Measurements from ENCODE around the gene CYBRD1. TPM values are rescaled to one million over a fixed set of nuclear protein-coding genes. Genes with fewer than 3 reads are reported as not detected.

The CYBRD1 gene
- total RNA-seq, 1 experiment from 2014 or later, result 9.7 TPM

DNA sequence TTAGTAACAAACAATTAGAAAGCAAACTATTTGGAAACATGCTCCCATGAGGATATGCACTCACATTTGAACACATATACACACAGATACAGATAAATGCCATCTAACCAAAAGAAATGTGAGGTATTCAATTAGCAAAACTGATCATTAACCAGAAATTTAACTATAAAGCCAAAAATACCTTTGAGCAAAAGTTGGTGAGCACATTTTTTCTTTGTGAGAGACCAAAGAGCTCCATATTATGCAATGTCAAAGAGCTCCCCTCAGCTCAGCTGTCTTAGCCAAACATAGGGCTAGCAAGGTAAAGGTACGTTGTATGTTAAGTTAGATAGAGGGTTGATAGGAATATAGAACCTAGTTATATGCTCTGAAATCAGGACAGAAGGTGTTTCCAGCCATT lies 43.8 kb downstream of the CYBRD1 start:
- intact Hi-C loops (cut with micrococcal nuclease; ENCODE audit: unreplicated experiment), result no loop called here
- H3K36me3 ChIP-seq (ENCODE audit: control insufficient read depth, insufficient read depth, low read length), result no peaks in the 10 kb centered on the region
- no peaks in the 10 kb centered on the region for H3K9me3 ChIP-seq
- no peak for DNase-seq
- BruUV-seq (replicated peaks), result no TSS peak
- Mint-ChIP-seq H3K9me3 (ENCODE audit: unreplicated experiment) (peaks cover 10% of the 10 kb centered on the region), H3K27me3 (ENCODE audit: insufficient read depth, unreplicated experiment) (peaks cover 7% of the 10 kb centered on the region), H3K27ac (ENCODE audit: unreplicated experiment) (no peak overlapping the region), H3K36me3 (ENCODE audit: insufficient read depth, unreplicated experiment) (no peaks in the 10 kb centered on the region), H3K4me1 (ENCODE audit: low read depth, unreplicated experiment) (no peaks in the 10 kb centered on the region), H3K4me3 (ENCODE audit: unreplicated experiment) (no peak overlapping the region)
- TF ChIP-seq, protein P1, sequence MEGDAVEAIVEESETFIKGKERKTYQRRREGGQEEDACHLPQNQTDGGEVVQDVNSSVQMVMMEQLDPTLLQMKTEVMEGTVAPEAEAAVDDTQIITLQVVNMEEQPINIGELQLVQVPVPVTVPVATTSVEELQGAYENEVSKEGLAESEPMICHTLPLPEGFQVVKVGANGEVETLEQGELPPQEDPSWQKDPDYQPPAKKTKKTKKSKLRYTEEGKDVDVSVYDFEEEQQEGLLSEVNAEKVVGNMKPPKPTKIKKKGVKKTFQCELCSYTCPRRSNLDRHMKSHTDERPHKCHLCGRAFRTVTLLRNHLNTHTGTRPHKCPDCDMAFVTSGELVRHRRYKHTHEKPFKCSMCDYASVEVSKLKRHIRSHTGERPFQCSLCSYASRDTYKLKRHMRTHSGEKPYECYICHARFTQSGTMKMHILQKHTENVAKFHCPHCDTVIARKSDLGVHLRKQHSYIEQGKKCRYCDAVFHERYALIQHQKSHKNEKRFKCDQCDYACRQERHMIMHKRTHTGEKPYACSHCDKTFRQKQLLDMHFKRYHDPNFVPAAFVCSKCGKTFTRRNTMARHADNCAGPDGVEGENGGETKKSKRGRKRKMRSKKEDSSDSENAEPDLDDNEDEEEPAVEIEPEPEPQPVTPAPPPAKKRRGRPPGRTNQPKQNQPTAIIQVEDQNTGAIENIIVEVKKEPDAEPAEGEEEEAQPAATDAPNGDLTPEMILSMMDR (IDR thresholded peaks at IDR 0.05; ENCODE audit: insufficient read depth in 1 of 2, low read depth in 1 of 2, low read length in 1 of 2, severe bottlenecking in 1 of 2, unreplicated experiment in 1 of 2), result no peak
- H3K4me3 ChIP-seq (ENCODE audit: low read depth, low read length), result no peak overlapping the region
- H3K27me3 ChIP-seq (replicated peaks; ENCODE audit: control insufficient read depth, insufficient read depth, low read length), result no peaks in the 10 kb centered on the region
- CTCF ChIA-PET, result no interaction called here
- POLR2A ChIA-PET, result no interaction called here
- H3K4me1 ChIP-seq, result no peaks in the 10 kb centered on the region

- TF ChIP-seq, protein P1 (IDR thresholded peaks at IDR 0.05; ENCODE audit: insufficient read depth in 1 of 2, low read depth in 1 of 2, low read length in 1 of 2, severe bottlenecking in 1 of 2, unreplicated experiment in 1 of 2), result no peak
- H3K27me3 ChIP-seq (replicated peaks; ENCODE audit: control insufficient read depth, insufficient read depth, low read length), result no peaks in the 10 kb centered on the region
- intact Hi-C loops (cut with micrococcal nuclease; ENCODE audit: unreplicated experiment), result no loop called here
- CTCF ChIA-PET, result interaction anchor here (0.7 kb wide), 1 partner anchor 10 kb away, joined by 3 read pairs; no protein-coding TSS in a partner anchor
- no peak overlapping the region for H3K4me3 ChIP-seq (ENCODE audit: low read depth, low read length)
- no peaks in the 10 kb centered on the region for H3K36me3 ChIP-seq (ENCODE audit: control insufficient read depth, insufficient read depth, low read length)
- no peak overlapping the region for H3K4me3 Mint-ChIP-seq (ENCODE audit: unreplicated experiment)
- H3K27me3 Mint-ChIP-seq (ENCODE audit: insufficient read depth, unreplicated experiment), result peaks cover 7% of the 10 kb centered on the region
- H3K9me3 ChIP-seq, result no peaks in the 10 kb centered on the region
- H3K36me3 Mint-ChIP-seq (ENCODE audit: insufficient read depth, unreplicated experiment), result no peaks in the 10 kb centered on the region
- H3K4me1 Mint-ChIP-seq (ENCODE audit: low read depth, unreplicated experiment), result no peaks in the 10 kb centered on the region
- DNase-seq, result no peak
- no peaks in the 10 kb centered on the region for H3K4me1 ChIP-seq
- BruUV-seq (replicated peaks), result no TSS peak
- H3K9me3 Mint-ChIP-seq (ENCODE audit: unreplicated experiment), result peaks cover 10% of the 10 kb centered on the region
- POLR2A ChIA-PET, result no interaction called here
- no peak overlapping the region for H3K27ac Mint-ChIP-seq (ENCODE audit: unreplicated experiment)
These were observed 44.5 kb downstream of the CYBRD1 start for GRCh38 chr2:171566753-171567152.

DNA sequence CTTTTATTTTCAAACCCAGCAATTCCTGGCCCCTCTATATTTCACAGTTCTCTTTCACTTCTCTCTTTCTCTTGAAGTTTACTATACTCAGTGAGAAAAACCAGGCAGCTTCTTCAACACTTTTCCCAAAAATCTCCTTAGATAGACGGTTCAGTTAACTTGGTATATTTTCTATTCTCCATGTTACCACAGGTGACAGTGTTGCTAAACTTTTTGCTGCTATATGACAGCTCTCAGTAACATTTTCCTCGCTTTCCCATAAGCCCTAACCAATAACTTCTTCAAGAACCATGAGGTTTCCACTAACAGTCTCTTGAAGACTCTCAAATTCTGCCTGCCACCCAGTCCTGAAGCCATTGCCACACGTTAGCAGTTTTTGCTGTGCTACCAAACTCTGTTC lies 45.8 kb downstream of the CYBRD1 start:
- H3K4me1 Mint-ChIP-seq (ENCODE audit: low read depth, unreplicated experiment), result no peaks in the 10 kb centered on the region
- POLR2A ChIA-PET, result no interaction called here
- intact Hi-C loops (cut with micrococcal nuclease; ENCODE audit: unreplicated experiment), result no loop called here
- peaks cover 7% of the 10 kb centered on the region for H3K27me3 Mint-ChIP-seq (ENCODE audit: insufficient read depth, unreplicated experiment)
- no TSS peak for BruUV-seq (replicated peaks)
- CTCF ChIA-PET, result interaction anchor here (0.6 to 0.8 kb wide), 2 partner anchors 9 to 256 kb away, joined by 3 read pairs; no protein-coding TSS in a partner anchor
- Histone ChIP-seq H3K36me3 (ENCODE audit: control insufficient read depth, insufficient read depth, low read length) (no peaks in the 10 kb centered on the region), H3K27me3 (replicated peaks; ENCODE audit: control insufficient read depth, insufficient read depth, low read length) (no peaks in the 10 kb centered on the region; the same call in 1 of the 2 replicates), H3K4me3 (ENCODE audit: low read depth, low read length) (no peak overlapping the region), H3K9me3 (no peaks in the 10 kb centered on the region), H3K4me1 (no peaks in the 10 kb centered on the region)
- H3K9me3 Mint-ChIP-seq (ENCODE audit: unreplicated experiment), result peaks cover 10% of the 10 kb centered on the region
- no peak overlapping the region for H3K27ac Mint-ChIP-seq (ENCODE audit: unreplicated experiment)
- H3K4me3 Mint-ChIP-seq (ENCODE audit: unreplicated experiment), result no peak overlapping the region
- DNase-seq, result no peak
- H3K36me3 Mint-ChIP-seq (ENCODE audit: insufficient read depth, unreplicated experiment), result no peaks in the 10 kb centered on the region
- TF ChIP-seq, protein P1 (IDR thresholded peaks at IDR 0.05; ENCODE audit: insufficient read depth in 1 of 2, low read depth in 1 of 2, low read length in 1 of 2, severe bottlenecking in 1 of 2, unreplicated experiment in 1 of 2), result peak; percentile 15 to 17

Measured in Caco-2 (cell line).